SK-N-SH treated with all-trans-retinoic acid at 6 μM for 48 hours (cell line): ENCODE results near the gene ERVV-1.
A peak's percentile ranks its signal among the peaks of the same experiment; 100 is the strongest.

ENCODE experiments used
- ATAC-seq: fragments of 200-7000 bp; cut with Tn5 transposase; 3 replicates; pipeline ENCODE4 v1.9.1; 2020; ENCODE audit warnings: mild to moderate bottlenecking, moderate library complexity
- ARNTL ChIP-seq: fragments of 450-650 bp; formaldehyde crosslinking; IDR thresholded peaks from 2 replicates; pipeline ENCODE4 v1.5.0; 2020; ENCODE audit warnings: low read depth, mild to moderate bottlenecking, moderate library complexity, borderline replicate concordance
- BACH2 ChIP-seq: fragments of 250-450 bp; sonication (Bioruptor Pico); IDR thresholded peaks from 2 replicates; pipeline ENCODE4 v1.9.0; 2021; ENCODE audit warnings: mild to moderate bottlenecking, borderline replicate concordance
- CSDC2 ChIP-seq: fragments of 250-450 bp; sonication (Bioruptor Pico); IDR thresholded peaks from 2 replicates; pipeline ENCODE4 v1.5.0; 2020; ENCODE audit warnings: mild to moderate bottlenecking, moderate library complexity
- CSRNP3 ChIP-seq: fragments of 250-450 bp; sonication (Bioruptor Pico); IDR thresholded peaks from 2 replicates; pipeline ENCODE4 v1.5.1; 2021; ENCODE audit warnings: mild to moderate bottlenecking, moderate library complexity
- ESRRG ChIP-seq: fragments of 250-450 bp; sonication (Bioruptor Pico); IDR thresholded peaks from 2 replicates; pipeline ENCODE4 v1.6.1; 2021; ENCODE audit warnings: mild to moderate bottlenecking
- GLIS3 ChIP-seq: fragments of 250-450 bp; sonication (Bioruptor Pico); IDR thresholded peaks from 2 replicates; pipeline ENCODE4 v1.5.0; 2020; ENCODE audit warnings: mild to moderate bottlenecking, moderate library complexity
- ISL1 ChIP-seq: fragments of 250-450 bp; sonication (Bioruptor Pico); IDR thresholded peaks from 2 replicates; pipeline ENCODE4 v2.1.2; 2022; ENCODE audit warnings: mild to moderate bottlenecking, moderate library complexity
- PATZ1 ChIP-seq: fragments of 250-450 bp; sonication (Bioruptor Pico); IDR thresholded peaks from 2 replicates; pipeline ENCODE4 v1.8.0; 2020; ENCODE audit warnings: mild to moderate bottlenecking, moderate library complexity, borderline replicate concordance
- POU6F1 ChIP-seq: fragments of 250-450 bp; sonication (Bioruptor Pico); IDR thresholded peaks from 2 replicates; pipeline ENCODE4 v1.8.0; 2021; ENCODE audit warnings: low read depth, mild to moderate bottlenecking, moderate library complexity, borderline replicate concordance
- PPARA ChIP-seq: fragments of 250-450 bp; sonication (Bioruptor Pico); IDR thresholded peaks from 2 replicates; pipeline ENCODE4 v1.5.0; 2020; ENCODE audit warnings: mild to moderate bottlenecking, borderline replicate concordance
- RARB ChIP-seq: fragments of 250-450 bp; sonication (Bioruptor Pico); IDR thresholded peaks from 2 replicates; pipeline ENCODE4 v1.8.0; 2021; ENCODE audit warnings: mild to moderate bottlenecking, moderate library complexity
- SNAI2 ChIP-seq: fragments of 250-450 bp; sonication (Bioruptor Pico); IDR thresholded peaks from 2 replicates; pipeline ENCODE4 v1.5.0; 2020; ENCODE audit warnings: mild to moderate bottlenecking, moderate library complexity
- TOX ChIP-seq: fragments of 250-450 bp; sonication (Bioruptor Pico); IDR thresholded peaks from 2 replicates; pipeline ENCODE4 v1.8.0; 2021; ENCODE audit warnings: mild to moderate bottlenecking, moderate library complexity, borderline replicate concordance
- ZC3H10 ChIP-seq: fragments of 250-450 bp; sonication (Bioruptor Pico); IDR thresholded peaks from 2 replicates; pipeline ENCODE4 v1.5.1; 2021; ENCODE audit warnings: mild to moderate bottlenecking, moderate library complexity
- ZFP3 ChIP-seq: fragments of 250-450 bp; sonication (Bioruptor Pico); IDR thresholded peaks from 2 replicates; pipeline ENCODE4 v1.5.0; 2020; ENCODE audit warnings: mild to moderate bottlenecking, moderate library complexity
- ZFP30 ChIP-seq: fragments of 450-650 bp; formaldehyde crosslinking; IDR thresholded peaks from 2 replicates; pipeline ENCODE4 v1.5.0; 2022; ENCODE audit warnings: mild to moderate bottlenecking, moderate library complexity
- ZNF565 ChIP-seq: fragments of 450-650 bp; formaldehyde crosslinking; conservative IDR thresholded peaks from 2 replicates; pipeline ENCODE4 v1.5.0; 2020; ENCODE audit warnings: low read depth, mild to moderate bottlenecking, moderate library complexity
- ZNF70 ChIP-seq: fragments of 450-650 bp; formaldehyde crosslinking; IDR thresholded peaks from 2 replicates; pipeline ENCODE4 v1.5.0; 2020; ENCODE audit warnings: mild to moderate bottlenecking, moderate library complexity
- ZNF8 ChIP-seq: fragments of 450-650 bp; formaldehyde crosslinking; IDR thresholded peaks from 2 replicates; pipeline ENCODE4 v1.5.0; 2020; ENCODE audit warnings: mild to moderate bottlenecking, moderate library complexity
- TF ChIP-seq, protein P1 (sequence below): fragments of 250-450 bp; sonication (Bioruptor Pico); IDR thresholded peaks from 2 replicates; pipeline ENCODE4 v1.5.1; 2020; ENCODE audit warnings: low read depth, mild to moderate bottlenecking, moderate library complexity

ERVV-1 gene

GRCh38 chr19:53037101-53038097 is 23.7 kb downstream of the ERVV-1 start:
- TF ChIP-seq RARB (CRISPR knock-in tag): no peak
- TF ChIP-seq ESRRG (CRISPR knock-in tag): no peak
- no peak for TF ChIP-seq ZFP30 (CRISPR knock-in tag)
- no peak for TF ChIP-seq PATZ1 (CRISPR knock-in tag)
- no peak for TF ChIP-seq BACH2
- no peak for TF ChIP-seq SNAI2 (CRISPR knock-in tag)
- TF ChIP-seq GLIS3 (CRISPR knock-in tag): no peak
- ATAC-seq: peak; percentile 71

DNA sequence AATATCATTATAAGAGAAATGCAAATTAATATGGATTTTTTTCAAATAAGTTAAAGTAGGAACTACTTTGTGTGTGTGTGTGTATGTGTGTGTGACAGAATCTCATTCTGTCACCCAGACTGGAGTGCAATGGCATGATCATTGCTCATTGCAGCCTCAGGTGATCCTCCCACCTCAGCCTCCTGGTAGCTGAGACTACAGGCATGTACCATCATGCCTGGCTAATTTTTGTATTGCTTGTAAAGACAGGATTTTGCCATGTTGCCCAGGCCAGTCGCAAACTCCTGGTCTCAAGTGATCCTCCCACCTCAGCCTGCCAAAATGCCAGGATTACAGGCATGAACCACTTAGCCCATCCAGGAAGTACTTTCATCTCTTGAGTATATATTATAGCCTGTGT is 27.6 kb downstream of the ERVV-1 start:
- ATAC-seq: no peak
- TF ChIP-seq PATZ1 (CRISPR knock-in tag): no peak
- no peak for TF ChIP-seq SNAI2 (CRISPR knock-in tag)
- no peak for TF ChIP-seq GLIS3 (CRISPR knock-in tag)
- no peak for TF ChIP-seq CSDC2 (CRISPR knock-in tag)
- no peak for TF ChIP-seq PPARA (CRISPR knock-in tag)
- no peak for TF ChIP-seq ZNF8
- TF ChIP-seq ISL1: no peak

DNA sequence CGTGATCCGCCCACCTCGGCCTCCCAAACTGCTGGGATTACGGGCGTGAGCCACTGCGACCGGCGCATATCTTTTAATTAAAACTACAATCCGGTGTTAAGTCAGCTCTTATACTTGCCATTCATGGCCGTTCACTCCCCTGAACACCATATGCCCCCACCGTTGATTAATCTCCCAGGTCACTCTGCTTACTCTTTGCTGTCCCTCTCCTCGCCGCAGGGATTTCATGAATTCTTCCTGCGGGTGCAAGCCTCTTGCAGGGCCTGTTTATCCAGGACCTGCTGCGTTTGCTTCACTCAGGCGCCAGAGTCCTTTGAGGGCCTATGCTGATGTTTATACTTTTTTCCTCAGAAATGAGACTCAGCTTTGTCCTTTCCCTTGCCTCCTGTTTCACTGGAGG is 31.8 kb downstream of the ERVV-1 start:
- no peak for ATAC-seq
- TF ChIP-seq ZNF565 (CRISPR knock-in tag) (no peak), GLIS3 (CRISPR knock-in tag) (no peak), ZNF70 (CRISPR knock-in tag) (no peak), ZNF8 (no peak), CSDC2 (CRISPR knock-in tag) (no peak), POU6F1 (CRISPR knock-in tag) (no peak), PPARA (CRISPR knock-in tag) (no peak), CSRNP3 (CRISPR knock-in tag) (no peak), BACH2 (no peak), ISL1 (no peak), ARNTL (CRISPR knock-in tag) (no peak), ZFP3 (CRISPR knock-in tag) (no peak), TOX (CRISPR knock-in tag) (no peak), ZFP30 (CRISPR knock-in tag) (no peak), ESRRG (CRISPR knock-in tag) (no peak), ZC3H10 (no peak), SNAI2 (CRISPR knock-in tag) (no peak)
- TF ChIP-seq, protein P1, sequence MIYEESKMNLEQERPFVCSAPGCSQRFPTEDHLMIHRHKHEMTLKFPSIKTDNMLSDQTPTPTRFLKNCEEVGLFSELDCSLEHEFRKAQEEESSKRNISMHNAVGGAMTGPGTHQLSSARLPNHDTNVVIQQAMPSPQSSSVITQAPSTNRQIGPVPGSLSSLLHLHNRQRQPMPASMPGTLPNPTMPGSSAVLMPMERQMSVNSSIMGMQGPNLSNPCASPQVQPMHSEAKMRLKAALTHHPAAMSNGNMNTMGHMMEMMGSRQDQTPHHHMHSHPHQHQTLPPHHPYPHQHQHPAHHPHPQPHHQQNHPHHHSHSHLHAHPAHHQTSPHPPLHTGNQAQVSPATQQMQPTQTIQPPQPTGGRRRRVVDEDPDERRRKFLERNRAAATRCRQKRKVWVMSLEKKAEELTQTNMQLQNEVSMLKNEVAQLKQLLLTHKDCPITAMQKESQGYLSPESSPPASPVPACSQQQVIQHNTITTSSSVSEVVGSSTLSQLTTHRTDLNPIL (CRISPR knock-in tag): no peak
- TF ChIP-seq, all 23 proteins: peak for 0
